Prostate gland (tissue), 2 donors: ENCODE measurements around the gene MCC.

Experiments used
- POLR2AphosphoS5 ChIP-seq: sonication (generic); formaldehyde crosslinking; IDR thresholded peaks from one replicate; pipeline ENCODE4 v1.6.1; 2017; ENCODE audit warnings: antibody characterized with exemption
- TF ChIP-seq, protein P1 (sequence below), 4 experiments: fragments of 200-600 bp in 2 of 4; fragments of 450-650 bp in 2 of 4; sonication (generic) in 2 of 4; IDR thresholded peaks; 1 replicate in 3 of 4; 2 replicates in 1 of 4; pipeline ENCODE4 v1.5.1; 2016 to 2019; ENCODE audit warnings: antibody characterized with exemption in 4 of 4, mild to moderate bottlenecking in 2 of 4, moderate library complexity in 2 of 4

DNA sequence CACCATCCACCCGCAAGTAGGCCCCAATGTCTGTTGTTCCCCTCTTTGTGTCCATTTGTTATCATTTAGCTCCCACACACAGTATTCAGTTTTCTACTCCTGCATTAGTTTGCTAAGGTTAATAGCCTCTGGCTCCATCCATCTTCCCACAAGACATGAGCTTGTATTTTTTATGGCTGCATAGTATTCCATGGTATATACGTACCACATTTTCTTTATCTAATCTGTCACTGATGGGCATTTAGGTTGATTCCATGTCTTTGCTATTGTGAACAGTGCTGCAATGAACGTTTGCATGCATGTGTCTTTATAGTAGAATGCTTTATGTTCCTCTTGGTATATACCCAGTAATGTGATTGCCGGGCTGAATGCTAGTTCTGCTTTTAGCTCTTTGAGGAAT lies 361.2 kb downstream of the MCC start:
- TF ChIP-seq, protein P1, sequence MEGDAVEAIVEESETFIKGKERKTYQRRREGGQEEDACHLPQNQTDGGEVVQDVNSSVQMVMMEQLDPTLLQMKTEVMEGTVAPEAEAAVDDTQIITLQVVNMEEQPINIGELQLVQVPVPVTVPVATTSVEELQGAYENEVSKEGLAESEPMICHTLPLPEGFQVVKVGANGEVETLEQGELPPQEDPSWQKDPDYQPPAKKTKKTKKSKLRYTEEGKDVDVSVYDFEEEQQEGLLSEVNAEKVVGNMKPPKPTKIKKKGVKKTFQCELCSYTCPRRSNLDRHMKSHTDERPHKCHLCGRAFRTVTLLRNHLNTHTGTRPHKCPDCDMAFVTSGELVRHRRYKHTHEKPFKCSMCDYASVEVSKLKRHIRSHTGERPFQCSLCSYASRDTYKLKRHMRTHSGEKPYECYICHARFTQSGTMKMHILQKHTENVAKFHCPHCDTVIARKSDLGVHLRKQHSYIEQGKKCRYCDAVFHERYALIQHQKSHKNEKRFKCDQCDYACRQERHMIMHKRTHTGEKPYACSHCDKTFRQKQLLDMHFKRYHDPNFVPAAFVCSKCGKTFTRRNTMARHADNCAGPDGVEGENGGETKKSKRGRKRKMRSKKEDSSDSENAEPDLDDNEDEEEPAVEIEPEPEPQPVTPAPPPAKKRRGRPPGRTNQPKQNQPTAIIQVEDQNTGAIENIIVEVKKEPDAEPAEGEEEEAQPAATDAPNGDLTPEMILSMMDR (IDR thresholded peaks at IDR 0.05): no peak
- no peak for TF ChIP-seq POLR2AphosphoS5
